ENCODE data around the gene MGMT.

The MGMT gene

DNA sequence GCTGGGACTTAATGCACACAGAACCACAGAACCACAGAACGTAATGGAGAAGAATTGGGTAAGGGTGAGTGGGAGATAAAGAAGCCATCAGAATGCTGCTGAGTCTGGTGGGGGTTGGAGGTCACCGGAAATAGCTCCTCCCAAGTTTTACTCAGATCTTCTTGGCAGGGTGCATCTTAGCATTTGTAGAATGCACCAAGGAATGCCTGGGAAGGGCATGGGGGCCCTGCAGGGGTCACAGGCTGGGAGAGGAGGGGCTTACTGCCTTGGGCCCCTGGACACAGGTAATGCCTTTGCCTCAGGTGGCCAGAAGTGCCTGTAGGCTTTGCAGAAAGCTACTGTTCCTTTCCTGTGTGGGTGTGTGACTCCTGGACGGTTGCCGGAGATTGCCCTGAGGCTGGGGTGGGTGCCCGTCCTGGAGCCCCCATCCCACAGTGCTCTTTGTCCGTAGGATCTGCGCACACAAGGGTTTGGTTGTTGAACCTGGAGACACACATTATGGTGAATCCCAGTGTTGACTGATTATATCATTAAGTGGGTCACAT is 55.1 kb downstream of the MGMT start:
- DNase-seq: no peak

DNA sequence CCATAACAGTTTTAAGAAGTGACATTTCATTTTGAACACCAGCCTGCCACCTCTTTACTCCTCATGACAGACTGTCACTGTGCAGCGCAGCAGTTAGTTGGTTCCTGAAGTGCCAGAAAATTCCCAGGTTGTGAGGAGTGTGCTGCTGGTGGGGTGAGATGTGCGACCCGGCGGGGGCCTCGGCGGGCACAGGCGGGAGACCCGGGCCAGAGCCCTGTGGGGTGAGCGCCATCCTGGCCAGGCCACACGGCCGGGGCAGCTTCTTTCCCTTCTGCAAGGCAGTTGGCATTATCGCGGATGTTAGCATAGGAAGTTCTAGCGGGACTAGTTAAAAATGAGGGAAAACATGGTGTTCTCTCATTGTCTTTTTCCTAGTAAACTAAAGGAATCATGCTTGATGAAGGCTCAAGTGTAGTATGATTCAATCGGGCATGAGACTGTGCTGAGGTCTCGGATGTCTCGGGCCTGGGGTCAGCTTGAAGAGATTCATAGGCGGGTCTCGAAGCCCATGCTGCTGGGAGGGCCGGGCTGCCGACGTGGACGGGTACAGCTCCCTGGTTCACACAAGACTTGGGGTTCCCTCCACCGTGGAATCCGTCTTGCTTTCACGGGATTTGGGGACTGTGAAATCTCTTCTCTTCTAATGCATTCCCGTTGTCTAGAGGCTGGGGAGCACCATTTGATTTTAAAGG is 56.1 kb downstream of the MGMT start:
- no peak for DNase-seq

DNA sequence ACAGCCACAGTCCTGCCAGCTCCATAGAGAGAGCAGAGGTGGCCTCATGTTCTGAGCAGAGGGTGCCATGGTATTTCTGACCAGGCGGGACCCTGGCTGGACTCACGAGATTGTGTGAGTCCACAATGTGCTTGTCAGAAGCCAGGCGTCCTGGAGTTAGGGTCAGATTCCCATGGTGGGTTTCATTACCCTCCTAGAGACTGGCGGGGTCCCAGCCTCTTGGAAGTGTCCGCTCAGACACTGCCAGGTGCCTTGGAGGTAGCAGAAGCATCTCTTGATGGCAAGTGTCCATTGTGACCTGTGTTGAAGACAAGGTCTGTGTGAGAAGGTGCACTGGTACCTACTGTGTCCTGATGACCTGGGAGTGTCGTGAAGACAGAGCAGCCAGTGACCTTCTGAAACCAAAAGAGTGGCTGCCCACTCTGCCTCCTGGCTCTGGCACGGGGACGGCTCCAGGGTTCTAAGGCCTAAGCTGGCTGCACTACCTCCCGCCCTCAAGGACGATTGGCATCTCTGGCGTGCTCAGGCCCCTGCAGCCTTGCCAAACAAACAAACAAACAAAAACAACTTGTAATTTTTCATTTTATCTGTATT is 56.8 kb downstream of the MGMT start:
- no peak for DNase-seq

DNA sequence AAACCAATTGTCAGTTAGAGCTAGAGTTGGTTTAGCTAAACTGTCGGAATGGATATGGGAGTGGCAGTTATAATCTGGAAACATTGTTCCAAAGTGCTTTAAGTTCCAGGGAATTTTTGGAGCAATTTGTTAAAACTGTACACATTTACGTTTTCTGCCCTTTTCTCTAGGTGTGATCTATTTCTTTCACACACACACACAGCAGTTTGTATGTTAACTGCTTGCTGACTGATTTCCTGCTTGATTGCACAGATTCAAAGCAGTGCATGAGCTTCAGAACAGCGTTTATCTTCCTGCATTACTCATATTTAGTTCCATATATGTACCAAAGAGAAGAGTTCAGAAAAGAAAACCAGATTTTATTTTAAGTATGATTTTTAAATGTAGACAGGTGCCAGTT is 57.9 kb downstream of the MGMT start:
- no peak for DNase-seq

DNA sequence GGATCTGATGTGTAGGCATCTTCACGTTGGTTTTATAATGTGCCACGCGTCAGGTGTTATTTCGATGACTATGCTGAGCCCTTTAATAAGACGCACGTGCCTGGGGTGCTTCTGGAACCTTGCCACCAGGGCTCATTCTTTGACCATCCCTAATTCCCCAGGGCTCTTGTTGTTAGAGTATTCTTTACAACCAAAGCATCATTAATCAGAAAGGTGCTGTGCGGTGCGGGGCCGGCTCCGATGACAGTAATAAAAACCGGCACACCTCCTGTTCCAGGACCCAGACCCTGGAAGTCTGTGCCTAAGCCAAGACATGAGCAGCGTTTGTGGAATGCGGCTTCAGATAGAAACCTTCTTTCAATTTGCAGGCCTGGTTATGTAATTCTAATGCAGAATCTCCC is 58.4 kb downstream of the MGMT start:
- DNase-seq: no peak

DNA sequence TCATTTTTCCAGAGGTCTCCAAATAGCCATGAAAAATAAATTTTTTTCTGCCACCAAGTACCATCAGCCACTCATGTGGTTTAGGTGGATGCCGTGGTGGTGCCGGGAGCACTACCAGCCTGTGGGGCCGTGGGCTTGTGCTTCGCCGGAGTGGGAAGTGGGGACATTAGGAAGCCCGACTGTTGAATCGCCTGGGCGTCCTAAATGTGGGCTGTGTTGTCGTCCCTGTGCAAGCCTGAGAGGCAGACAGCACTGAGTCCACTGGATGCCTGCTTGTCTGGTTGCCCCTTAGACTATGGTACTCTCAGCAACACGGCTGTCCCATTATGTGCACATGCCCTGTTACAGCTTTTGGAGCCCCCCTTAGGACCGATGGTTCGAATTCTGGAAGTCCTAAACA is 59.9 kb downstream of the MGMT start:
- DNase-seq: no peak

DNA sequence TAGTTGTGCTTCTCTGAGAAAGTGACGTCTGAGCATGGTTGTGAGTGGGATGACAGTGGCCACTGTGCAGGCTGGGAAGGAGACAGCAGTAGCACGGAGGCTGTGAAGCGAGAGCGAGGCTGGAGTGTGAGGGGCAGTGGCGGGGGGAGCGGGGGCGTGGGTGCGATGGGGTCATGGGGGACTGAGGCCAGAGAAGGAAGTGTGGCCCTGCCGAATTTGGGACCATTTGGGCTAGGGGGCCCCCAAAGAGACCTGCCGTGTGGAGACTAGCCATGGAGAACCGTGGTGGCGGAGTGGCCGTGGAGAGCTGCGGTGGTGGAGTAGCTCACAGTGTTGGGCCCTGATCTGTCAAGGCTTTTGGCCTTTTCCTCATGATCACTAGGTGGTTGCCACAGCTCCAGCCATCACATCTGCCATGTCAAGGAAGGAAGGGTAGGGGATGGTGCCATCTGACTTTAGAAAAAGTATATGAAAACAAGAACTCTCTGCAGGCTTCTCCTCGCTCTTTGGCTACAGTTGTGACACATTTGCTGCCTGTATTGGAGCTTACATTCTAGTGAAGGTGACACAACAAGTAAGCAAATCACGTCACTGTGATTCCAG is 61.4 kb downstream of the MGMT start:
- DNase-seq: no peak

DNA sequence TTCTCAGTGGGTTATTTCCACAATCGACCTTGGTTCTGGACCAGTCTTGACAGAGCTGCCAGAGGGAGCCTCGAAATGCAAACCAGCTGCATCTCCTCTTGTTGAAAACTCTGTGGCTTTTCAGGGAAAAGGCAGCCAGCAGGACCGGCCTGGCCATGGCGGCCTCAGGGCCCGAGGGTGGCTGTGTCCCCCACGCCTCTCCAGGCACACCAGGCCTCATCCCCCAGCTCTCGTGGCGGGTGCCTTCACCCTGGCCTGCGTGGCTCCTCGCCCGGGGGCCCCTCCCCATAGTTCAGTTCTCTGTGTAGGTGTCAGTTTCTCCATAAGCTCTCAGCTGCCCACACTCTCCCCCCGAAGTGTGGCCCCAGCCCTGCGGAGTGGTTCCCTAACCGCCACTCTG is 63.5 kb downstream of the MGMT start:
- no peak for DNase-seq

DNA sequence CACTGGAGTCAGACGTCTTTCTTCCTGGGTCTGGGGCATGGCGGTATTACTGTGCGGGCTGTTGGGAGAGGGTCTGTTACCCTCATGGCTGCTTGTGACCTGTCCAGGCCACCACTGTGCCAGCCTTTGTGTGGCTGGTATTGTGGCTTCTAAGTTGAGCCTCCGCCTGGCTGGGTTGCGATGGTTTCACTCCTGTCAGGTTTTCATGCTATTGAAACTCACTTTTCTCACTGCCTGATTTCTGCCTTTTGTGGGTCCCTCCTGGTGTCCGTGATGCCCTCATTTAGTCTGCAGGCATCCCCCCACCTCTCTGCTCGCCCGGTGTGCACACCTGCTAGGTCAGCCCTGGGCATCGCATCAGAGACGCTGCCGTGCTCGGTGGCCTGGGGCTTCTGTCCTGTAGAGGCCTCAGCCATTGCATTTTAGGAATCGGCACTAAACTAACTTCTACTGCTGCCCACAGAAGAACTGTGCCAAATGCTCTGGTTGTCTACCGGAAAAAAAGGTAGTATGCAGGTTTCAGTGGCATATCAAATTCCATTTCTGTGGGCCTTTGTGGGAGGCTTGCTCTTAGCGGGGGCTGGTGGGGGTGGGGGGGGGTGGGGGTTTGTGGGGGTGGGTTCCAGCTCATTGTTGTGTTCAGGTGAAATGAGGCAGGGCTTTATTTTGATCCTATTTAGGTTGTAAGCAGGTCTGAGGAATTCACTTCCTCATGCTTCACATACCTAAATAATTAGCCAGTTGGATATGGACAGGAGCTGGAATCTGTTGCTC is 64.3 kb downstream of the MGMT start:
- DNase-seq: no peak

DNA sequence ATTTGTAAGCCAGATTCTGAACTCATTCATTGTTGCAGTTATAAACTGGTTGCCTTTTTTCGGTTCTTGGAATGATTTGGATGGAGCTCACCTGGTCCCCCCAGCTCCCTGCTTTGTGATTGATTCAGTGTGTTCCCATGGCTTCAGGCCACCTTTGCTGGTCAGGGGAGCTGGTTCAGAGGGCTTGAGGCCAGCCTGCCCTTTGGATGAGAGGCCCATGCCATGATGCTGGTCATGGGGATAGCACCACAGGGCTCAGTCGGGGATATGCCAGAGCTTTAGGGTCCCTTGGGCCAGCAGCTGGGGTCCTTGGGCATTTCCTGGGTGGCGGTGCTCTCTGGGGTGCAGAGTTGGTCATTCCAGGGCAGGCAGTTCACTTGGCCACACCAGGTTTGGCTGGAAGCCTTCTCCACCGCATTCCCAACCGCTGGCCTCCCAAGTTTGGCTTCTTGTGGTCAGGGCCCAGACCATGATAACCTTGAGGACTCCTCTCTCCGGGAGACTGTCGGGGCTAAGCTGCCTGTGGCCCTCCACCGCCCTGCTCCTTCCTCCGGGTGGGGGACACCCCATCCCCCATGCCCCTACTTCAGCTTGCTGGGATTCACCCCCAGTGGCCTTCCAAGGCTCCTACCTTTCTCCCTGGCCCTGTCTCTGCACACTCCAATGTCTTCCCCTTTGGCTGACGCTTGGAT is 65.1 kb downstream of the MGMT start:
- no peak for DNase-seq

DNA sequence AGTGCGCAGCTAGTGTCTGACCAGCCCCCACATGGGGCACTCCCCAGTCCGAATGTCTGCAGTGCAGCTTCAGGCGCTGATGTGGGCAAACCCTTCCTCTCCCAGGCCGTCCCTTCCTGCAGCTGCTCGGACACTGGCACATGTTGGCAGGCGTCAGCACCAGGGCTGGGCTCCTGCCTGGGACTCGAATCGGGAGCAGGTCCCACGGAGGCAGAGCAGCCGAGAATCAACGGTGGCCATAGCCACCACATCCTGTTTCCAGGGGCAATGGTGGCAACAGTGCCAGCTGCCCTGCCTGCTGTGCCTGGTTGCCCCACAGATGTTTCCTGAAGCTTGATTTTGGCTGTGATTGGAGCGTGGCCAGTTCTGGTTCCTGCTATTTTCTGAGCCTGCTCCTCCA is 65.8 kb downstream of the MGMT start:
- no peak for DNase-seq

DNA sequence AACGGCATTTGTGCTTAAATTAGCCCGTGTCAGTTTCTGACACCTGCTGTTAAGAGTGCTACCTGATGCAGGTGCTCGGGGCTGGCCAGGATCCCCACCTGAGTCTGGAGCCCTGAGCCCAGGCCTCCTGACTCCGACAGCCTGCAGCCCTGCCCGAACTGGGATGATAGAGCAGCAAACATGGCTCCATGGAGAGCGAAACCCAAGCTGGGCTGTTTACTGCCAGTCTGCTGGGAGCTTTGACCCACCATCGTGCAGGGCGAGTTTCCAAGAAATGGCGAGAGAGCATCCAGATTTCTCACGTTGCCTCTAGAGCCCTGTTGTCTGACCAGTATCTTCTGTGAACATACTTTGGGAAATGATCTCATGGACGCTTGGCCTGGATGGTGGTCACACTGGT is 66.2 kb downstream of the MGMT start:
- no peak for DNase-seq

DNA sequence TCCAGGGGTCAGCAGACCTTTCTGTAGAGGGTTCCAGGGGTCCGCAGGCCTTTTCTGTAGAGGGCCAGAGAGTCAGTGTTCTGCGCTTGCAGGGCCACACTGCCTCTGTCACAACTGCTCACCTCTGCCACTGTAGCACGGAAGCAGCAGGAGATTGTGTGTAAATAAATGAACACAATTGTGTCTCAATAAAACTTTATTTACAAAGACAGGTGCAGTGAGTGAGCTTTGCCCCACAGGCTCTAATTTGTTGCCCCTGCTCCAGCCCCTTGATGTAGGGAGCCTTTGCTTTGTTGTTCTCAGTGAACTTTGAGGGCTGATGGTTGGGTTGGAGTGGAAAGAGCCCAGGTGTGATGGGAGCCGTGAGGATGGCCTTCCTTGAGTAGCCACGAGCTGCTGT is 67.8 kb downstream of the MGMT start:
- no peak for DNase-seq

DNA sequence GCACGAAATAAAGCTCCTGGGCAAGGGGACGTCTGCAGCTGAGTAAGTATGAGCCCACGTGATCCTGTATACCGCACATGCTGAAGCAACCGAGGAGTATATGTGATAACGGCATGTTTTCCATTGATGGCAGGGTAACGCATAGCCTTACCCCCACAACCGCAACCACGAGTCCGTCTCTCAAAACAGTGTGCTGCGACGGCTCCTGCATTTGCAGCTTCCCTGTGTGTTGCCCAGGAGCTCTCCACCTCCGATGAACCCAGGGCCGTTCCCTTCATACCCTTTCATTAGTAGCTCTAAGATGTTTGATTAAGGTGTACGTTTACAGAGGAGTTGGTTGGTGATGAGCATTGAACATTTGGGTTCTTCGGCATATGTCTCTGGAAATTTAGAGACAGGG is 69.3 kb downstream of the MGMT start:
- DNase-seq: no peak

DNA sequence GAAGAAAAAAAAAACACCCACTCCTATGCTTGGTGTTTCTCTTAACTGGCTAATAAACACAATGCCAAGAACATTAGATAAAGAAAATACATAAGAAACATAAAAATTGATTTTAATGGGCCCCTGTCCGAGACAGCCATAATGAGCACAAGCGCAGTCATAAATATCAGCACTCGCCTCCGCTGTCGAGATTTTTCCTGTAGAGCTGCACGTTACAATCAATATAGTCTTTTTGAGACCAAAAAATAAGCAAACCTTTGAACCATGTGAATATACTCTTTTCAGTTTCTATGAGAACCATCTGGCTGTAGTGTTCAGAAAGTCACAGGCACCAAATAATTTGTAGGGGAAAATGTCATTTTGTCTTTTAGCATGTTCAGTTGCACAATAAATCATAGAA is 70.1 kb downstream of the MGMT start:
- DNase-seq: no peak

DNA sequence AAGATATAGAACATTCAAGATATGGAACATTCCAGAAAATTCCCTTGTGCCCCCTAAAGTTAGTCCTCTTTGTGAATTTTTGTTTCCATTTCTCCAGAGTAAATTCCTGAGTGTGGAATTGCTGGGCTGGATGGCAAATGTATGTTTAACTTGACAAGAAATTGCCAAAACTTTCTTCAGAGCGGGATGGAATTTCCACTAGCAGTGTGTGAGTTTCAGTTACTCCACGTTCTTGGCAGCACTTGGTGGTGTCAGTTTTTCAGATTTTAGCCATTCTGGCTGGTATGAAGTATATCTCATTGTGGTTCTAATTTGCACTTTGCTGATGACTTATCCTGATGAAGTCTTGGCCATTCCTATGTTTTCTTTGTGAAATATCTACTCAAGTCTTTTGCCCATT is 71.2 kb downstream of the MGMT start:
- no peak for DNase-seq

DNA sequence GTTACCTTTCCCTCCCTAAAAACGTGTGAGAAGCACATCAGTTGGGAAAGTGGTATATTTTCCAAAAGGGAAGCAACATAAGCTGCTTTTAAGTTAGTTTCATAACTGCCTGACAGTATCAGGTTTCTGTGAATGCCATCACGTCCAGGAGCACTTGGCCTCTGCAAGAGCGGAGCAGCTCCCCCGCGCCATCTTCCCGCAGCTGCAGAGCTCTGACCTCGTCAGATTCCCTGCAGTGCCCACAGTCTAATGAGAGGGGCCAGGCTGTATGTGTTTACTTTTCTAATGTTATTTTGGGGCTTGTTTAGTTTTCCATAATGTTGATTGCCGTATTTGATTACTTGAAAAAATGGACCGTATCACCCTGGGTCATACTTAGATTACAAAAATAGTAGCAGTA is 74.2 kb downstream of the MGMT start:
- DNase-seq: no peak

DNA sequence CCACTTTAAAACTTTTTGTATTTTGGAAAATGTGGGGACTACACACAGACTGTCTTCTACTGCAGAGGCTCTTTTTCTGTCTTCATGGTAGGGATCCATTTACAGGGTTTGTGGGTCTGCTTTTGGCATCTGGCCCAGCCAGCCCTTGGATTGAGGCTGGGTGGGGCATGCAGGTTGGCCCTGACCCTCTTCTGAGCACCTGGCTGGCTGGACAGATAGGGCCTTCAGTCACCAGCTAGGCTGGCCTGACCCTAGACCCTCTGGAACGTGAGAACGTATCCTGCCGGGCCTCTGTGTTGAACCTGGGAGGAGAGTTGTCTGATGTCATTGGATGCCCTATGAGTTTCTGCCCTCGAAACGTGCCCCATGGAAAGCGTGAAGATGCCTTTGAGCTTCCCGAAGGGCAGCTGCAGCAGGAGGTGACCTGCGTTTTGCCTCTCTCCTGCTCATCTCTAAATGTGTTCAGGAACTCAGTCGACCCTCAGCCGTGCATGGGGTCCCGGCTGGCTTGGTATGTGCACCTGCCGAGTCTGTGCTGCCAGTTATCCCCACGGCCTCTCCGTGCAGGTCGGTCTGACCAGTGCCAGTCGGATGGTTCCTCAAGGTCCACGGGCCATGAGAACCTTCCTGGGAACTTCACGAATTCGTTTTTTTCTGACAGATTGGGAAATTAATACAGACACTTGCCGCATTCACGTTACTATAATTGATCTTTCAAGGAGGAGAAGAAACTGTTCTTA is 74.9 kb downstream of the MGMT start:
- DNase-seq: no peak

DNA sequence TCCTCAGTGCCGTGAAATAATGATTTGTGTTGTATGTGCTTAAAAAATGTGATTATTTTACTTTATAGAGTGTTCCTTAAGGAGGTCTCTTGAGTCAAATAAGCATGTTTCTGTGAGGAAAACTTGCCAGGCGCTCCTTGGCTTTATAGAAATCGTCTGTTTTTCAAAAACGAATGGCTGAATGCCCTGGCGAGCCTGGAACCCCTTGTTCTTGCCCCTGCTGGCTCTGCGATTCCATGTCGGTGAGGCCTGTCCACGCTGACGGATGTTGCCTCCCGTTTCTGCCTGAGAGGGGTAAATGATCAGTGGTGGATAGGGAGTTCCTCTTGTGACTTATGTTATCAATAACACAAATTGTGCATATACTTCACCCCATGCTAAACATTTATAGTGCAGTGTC is 75.5 kb downstream of the MGMT start:
- DNase-seq: no peak

DNA sequence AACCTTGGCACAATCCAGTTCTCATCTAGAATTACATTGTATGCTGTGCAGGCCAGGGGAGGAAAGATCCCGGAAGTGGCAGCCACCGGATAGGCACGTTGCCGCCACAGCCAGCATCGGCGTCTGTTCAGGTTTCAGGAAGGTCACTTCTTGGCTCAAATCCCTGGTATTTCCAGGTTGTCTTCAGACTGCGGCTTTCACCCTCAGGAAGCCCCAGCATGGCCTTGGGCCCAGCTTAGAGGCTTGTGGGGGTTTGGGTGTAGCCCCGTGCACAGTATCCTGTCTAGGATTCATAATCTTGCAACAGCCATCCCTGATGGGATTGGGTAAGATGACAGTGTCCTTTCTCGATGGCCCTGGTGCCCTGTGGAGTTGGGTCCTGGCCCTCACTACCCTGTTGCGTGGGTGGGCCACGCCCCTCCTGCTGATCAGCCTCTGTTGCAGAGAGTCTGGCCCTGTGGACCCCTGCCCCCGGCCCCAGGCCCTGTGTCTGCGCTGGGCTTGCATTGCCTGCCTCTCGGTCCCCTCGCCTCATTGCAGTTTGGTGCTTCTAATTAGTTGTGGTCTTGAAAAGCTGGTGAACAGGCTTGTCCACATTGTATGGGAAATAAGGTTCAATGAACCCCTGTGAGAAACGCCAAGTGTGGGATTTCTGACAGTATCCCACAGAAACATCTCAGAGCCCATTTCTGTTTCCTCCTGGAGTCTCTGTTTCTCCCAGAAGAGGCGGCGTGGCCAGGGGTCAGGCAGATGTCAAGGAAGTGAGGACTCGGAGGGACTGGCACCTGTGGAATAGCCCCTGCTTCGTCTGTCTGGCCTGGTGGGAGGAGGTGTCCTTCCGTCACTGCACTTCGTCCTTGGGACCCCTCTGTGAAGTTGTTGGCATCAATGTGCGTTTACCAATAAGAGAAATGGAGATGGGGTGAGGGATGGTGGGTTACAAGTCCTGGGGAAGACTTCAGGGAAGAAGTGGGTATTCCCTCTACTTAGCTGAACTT is 77.5 kb downstream of the MGMT start:
- no peak for DNase-seq

DNA sequence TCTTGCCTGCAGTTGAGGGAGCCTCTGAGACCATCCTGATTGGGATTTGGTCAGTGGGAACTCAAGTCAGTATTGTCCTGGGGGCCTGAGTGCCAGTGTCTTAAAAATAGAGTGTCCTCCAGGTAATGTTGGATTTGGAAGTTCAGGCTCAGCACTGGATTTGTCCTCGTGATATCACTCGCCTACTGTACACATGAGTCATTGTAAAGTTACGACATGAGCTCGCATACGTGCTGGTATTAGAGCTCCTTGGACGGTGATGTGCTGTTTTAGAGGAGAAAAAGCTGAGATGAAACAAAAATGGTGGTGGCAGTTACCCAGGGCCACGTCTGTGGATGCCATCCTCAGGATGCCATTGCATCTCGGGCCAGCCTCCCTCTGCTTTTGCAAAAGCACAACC is 78.2 kb downstream of the MGMT start:
- no peak for DNase-seq
